NK-92 (cell line): ENCODE measurements around the gene GRID2.
"Not testable (repeated sequence)": the region's sequence is repeated elsewhere in the genome, so short reads cannot be mapped to it uniquely, and the experiment has no call there.

ENCODE experiments used
- DNase-seq: peaks from one replicate; lab custom pipeline; 2025; ENCODE audit not compliant: unreplicated experiment; lab: John Stamatoyannopoulos, UW

GRID2 gene

DNA sequence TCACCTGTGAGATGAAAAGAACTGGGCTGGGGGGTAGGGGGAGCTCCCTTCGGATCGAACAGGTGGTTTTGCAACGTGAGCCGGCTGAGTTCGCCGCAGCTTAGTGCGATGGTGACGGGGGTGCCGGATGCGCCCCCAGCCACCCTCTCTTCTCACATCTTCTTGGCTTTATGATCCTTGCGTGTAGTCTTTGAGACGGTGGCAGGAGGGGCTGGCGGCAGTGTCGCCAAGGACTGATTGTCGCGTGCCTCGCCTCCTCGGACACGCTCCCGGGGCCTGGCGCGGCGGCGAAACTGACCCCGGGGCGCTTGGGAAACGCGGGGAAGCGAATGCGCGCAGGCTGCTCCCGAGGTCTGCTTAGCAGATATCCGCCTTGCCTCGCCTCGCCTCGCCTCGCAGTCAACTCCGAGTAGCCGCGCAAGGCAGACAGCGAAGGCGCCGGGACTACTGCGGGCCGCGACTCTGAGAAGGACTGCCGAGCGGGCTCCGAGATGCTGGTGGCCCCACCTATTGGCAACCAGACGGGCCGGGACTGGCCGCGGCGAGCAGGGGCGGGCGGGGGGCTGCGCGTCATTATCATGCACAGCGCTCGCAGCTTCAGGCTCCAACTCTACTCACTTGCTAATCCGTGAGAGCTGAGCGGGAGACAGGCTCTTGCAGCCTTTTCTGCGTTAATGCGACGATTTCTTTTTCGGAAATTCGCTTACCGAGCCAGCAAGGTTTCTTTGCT lies 1.5 kb downstream of the GRID2 start:
- DNase-seq, result no peak

DNA sequence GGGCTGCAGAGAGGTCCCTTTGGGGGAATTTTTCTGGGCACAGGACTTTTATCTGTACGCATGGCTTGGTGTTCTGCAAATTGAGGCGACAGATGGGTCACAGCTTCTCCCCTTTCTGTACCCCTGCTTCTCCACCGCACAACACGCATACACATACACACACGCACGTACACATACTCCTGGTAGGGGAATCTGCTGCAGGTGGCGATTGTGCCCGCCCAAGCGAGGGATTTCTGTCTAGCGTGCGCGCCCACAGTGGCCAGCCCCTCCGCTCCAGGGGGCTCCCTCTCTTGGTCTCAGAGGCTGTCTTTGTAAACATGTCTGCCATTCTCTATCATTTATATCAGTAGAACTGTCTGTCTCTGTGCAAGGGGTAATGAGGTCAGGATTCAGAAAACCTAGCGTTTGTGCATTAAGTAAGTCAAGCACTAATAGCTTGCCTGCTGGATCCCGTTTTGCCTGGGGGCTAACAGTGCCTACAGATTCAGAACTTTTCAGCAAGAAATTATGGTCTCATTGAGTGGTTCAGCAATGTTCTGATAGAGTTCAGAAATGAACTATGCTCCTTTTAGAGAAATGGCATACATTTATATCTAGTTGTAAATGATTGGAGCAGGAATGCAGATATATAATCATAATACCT lies 2.2 kb downstream of the GRID2 start:
- DNase-seq, result no peak

DNA sequence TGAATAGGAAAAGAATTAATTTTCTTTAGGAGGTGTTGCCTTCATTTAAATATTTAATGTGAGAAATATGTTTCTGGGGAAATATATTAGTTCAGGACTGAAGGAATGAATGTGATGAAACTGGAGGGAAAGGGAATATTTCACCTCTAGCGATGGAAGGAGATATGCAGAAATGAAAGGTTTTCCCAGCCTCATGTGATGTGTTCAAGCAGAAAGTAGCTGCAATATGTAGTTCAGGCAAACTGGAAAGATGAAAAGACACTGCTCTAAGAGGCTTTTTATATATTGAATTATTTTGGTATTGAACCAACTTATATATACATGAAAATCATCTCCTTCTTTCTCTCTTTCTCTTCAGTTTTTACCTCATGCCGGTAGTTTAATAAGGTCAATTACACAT lies 3.4 kb downstream of the GRID2 start:
- no peak for DNase-seq

DNA sequence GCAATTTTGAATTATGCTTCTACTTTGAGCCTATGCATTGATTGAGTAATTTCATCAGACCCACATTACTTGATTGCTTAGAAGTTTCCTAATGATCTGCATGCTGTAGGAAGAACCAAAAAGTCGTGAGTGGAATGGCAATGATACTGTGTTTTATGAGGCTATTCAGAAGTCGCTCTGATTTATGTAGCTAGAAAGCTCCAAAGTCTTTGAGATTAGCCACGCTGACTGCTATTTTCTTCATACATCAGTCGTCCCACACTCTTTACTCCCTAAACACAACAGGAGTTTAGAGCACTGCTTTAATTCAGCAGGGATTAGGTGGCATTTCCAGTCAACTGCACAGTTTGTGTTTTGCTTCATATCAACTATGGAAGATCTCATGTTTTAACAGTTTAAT lies 4.1 kb downstream of the GRID2 start:
- DNase-seq, result no peak

DNA sequence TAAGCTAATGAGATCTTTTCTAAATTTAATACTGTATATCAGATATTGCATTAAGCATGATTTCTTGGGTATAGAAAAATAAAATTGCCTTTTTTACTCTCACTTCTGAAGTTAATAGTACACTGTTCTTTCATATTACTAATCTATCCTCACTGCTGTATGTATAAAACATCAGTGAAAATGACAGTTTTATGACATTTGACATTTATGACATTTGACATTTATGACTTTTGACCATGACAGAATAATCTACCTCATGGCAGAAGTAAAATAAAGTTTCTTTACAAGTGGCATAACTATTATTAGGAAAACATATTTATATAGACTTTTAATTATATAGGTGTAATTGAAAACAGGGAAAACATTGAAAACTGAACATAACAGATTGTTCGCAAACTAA lies 13.3 kb downstream of the GRID2 start:
- DNase-seq, result no peak

DNA sequence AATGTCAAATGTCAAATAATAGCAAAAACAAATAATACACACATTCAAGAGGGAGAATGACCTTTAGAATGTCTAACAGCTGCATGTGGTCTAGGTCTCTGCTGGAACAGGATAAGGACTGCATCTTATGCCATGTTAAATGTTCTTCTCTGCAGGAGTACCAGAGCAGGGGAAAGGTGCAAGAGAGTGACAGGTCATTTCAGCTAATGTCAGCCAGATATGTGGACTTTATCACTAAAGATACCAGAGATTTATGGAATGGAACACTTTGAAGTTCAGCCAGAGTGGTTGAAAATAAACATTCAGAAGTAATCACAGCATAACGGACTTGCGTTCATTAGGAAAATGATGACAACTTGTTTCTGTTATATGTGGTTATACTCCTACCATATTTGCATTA lies 24.3 kb downstream of the GRID2 start:
- DNase-seq, result no peak

DNA sequence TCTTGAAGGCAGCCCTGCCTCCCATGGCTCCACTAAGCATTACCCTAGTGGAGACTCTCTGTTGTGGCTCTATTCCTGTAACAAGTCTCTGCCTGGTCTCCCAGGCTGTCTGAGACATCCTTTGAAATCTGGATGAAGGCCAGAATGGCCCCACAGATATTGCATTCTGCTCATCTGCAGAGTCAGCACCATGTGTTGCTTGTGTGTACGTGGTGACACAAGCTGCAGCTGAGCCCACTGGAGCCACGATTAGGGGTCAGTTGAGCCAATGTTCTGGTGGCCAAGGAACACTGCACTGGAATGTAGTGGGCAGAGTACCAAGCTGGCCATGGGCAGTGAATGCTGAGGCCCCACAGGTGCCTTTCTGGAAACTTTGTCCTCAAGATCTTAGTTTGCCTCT lies 29.2 kb downstream of the GRID2 start:
- DNase-seq, result no peak

DNA sequence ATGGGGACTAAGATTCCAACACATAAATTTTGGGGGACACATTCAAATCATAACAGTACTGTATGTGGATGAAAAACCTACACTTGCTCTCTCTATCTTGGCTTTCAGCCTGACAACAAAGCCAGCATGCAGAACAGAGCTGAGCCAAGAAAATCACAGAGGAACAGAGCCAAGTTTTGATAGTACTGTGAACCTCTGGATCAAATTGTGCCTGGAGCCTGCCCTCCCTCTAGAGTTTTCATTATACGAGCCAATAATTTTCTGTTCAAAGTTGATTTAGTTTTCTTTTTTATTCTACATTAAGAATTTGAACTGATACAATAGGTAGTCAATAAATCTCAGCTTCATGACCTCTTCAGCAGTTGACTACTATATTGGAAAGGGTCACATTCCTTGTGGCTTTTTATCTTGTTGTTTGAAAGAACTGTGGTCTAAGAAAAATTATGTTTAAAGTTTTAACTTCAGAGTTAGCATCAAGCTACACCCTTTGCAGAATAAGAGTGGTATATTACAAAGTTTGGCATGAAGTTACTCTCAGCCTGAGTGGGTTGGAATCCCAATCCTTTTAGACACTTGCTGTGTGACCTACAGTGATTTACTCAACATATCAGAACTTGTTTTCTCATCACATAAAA lies 31.1 kb downstream of the GRID2 start:
- DNase-seq, result no peak

DNA sequence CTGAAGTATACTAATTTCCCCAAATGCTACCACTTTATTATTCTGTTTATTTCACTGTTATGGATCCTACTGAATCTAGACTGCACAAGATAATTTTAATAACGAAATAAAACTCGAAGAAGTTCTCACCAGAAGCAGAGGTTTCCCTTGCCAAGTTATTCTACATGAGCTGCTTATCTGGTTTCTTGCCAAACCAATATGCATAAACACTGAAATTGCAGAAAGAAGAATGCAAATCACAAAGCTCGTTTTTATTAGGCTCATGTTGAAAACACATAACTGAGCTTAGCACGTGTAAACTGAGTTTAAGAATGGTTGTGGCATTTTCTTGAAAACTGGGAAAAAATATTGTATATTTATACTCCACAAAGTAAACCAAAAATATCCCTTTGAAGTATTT lies 35.9 kb downstream of the GRID2 start:
- no peak for DNase-seq

DNA sequence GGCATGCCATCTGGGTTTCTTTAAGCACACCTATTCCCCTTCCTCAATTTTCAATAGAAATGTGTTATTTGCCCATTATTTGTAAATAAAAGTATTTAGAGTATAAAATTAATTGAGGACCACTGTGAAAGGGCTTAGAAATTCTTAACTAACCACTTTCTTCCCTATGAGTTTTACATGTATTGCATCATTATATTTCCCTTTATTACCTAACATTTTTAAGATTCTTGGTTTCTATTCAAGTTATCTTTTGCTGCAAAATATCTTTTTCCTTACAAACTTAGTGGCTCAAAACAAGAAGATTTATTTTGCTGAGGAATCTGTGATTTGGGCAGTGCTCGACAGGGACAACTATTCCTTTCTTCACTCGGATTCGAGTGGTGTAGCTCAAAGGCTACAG lies 40.5 kb downstream of the GRID2 start:
- DNase-seq, result no peak

DNA sequence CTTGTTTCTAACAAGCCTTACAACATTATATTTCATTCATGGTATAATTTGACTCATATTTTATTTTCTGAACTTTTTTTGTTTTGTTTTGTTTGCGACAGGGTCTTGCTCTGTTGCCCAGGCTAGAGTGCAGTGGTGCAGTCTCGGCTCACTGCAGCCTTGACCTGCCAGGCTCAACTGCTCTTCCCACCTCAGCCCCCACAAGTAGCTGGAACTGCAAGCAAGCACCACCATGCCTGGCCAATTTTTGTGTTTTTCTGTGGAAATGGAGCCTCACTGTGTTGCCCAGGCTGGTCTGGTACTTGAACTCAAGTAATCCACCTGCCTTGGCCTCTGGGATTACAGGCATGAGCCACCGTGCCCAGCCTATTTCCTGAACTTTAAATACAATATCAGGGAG lies 42.5 kb downstream of the GRID2 start:
- no peak for DNase-seq

DNA sequence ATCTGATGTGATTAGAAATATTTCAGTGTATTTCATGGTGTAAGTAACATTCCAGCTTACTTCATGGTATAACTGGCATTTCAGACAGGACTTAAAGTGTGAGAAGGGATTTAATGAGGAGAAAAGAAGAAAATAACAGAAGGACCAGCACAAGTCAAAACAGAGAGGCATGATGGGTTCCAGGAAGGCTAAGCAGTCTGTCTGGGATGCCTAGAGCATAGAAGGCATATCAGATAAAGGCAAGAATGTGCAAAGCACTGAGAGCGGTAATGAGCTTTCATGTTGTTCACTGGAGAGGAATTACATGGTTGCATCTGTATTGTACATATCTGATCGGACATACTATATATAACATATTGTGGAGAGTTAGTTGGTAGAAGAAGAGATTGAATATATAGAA lies 54.2 kb downstream of the GRID2 start:
- DNase-seq, result no peak

DNA sequence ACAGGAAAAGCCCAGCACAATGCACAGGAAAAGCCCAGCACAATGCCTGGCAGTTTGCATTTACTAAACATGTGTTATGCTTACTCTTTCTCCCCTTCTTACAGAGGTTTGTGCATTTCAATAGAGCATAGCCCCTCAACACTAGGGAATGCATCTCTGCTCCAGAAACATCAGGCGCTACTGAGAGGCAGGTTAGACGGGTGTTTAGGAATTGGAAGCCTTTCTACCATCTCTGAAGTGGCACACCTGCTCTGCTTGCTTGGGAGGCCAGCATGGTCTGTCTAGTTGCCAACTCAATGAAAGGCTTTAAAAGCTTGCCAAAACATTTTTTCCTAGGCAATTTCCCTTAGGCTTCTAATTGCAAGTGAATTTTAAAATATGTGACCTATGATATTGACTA lies 55.7 kb downstream of the GRID2 start:
- DNase-seq, result no peak

DNA sequence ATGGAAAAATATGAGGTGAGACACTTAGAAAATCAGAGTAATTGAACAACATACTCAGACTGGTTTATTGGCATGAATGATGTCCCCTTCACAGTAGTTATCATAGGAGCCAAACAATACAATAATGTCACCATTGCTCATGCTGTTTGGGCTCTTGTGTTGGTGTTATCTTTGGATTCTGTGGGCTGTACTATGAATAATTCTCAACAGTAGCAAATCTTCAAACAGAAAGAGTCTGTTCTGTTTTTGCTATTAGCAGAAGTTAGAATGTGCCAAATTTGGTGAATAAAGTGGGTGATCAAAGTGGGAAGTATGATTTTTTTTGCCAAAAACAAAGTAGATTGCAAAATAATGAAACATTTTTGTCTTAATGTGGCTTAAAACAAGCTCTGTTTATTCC lies 58.3 kb downstream of the GRID2 start:
- no peak for DNase-seq

DNA sequence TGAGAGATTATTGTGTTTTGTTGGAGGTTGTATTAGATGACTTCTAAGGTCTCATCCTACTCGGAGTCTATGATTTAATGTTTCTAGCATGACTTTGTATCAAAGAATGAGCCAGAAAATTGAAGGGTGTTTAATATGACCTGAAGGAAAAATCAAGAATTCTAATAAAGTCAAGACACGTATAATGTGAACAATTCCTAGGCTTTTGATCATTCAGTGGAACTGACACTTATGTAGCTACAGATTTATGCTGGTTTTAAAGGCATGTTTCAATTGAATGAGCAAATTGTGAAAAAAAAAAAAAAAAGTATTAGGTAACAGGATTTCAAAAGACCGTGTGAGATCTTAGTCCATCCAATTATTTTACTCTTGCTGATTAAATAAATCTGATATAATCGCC lies 64.9 kb downstream of the GRID2 start:
- DNase-seq, result no peak

DNA sequence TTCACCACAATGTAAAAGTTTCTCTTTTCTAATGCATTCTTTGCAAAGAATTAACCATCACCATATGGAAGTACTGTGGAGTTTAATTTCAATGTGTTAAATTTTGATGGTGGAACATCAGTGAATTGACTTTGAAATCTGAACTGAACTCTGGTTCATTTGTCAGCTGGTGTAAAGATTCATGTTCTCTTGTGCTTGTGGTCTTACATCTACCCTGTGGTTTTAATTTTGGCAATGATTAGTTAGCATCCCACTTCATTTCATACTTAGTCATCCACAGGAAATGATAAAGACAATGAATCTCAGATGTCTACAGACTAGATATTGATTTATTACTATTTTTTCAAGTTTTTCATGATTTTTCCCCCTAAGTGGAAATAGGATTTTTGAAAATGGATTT lies 77.8 kb downstream of the GRID2 start:
- no peak for DNase-seq

DNA sequence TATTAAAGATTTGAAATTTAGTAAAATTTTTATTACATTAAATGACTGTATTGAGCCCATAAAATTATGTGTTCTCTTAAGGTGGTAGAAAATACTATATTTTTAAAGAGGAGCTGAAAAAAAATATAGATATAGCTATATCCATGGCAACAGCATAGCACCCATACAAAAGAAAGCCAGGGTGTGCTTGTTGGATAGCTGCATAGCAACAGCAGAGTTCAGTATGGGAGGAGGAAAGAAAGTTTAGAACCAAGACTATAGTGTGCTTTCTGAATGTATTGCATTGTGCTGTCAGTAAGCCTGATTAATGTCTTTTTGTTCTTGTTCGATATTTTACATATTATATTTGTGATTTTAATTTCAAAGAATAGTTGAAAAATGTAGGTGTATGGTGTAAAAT lies 78.4 kb downstream of the GRID2 start:
- DNase-seq, result no peak

DNA sequence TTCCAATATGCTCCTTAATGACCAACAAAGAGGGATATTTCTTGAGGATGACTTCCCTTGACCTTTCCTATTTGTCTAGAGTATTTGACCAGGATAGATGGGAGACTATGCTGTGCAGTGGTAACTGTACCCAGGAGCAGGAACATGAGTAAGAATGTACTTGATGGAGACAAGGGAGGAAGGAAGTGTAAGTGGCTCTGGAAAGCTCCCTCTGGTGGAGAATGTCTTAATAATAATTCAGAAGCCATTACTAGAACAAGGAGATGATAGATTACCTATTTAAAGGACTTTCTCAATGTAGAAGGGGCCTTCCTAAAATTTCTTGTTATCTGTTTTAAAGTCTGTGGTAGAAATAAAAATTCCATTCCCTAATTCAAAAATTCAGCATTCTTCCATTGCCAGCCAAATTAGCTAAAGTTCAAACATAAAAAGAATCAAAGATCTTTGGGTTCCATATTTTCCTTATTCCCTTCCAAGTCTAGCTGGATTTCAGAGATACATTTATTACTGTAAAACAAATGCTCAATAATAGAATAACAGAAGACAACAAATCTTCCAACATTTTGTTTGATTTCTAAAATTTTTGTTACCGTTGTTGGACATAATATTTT lies 83.8 kb downstream of the GRID2 start:
- no peak for DNase-seq

DNA sequence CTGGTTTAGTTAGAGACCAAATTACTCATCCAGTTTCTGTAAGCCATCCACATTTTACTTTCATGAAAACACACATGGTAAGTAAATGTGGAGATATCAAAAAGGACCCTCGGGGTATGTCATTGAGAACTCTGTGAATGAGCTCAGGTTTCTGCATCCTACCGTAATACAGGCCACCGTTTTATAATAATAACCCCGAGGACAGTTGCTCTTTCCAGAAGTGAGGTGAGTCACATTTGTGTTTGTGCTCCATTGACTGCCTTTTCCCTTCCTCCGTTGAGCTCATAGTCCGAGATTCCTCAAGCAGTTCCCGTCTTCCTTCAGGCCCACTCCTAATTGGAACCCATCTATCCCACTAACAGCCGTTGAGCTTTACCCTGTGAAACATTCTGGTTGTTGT lies 95.3 kb downstream of the GRID2 start:
- DNase-seq, result no peak

DNA sequence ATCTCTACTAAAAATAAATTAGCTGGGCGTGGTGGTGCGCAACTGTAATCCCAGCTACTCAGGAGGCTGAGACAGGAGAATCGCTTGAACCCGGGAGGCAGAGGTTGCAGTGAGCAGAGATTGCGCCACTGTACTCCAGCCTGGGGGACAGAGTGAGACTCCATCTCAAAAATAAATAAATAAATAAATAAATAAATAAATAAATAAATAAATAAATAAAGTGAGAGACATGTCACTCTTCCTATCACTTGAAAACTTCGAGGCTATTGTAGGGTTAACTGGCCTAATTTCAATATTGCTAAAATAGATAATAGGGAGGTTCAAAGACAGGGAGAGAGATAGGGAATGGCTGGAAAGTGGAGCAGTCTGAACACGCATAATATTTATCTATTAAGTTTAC lies 99.8 kb downstream of the GRID2 start:
- not testable (repeated sequence) for DNase-seq

DNA sequence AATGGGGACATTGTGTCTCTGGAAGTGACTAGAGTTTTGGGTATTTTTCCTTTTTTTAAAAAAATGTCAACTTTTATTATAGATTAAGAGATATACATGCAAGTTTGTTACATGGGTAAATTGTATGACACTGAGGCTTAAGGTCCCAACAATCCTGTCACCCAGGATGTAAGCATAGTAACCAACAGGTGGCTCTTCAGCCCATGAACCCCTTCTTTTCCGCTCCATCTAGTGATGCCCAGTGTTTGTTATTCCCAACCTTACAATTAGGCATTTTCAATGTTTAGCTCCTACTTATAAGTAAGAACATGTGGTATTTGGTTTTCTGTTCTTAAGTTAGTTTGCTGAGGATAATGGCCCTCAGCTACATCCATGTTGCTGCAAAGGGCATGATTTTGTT lies 102.7 kb downstream of the GRID2 start:
- DNase-seq, result no peak

DNA sequence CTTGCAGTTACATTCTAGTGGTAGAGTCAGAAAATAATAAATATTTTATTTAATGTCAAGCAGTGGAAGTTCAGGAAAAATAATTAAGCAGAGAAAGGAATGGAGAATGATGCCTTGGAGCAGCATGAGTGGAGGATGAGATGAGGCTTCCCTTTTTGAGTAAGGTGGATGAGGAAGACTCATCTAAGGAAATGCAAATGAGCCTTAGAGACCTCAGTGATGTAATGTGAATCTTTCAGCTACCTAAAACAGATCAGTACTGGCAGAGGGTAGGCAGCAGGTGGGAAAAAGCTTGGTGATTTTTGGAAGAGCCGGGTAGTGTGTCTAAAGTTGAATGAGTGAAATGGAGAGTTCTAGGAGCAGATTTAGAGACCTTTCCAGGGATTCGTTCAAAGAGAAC lies 118.2 kb downstream of the GRID2 start:
- DNase-seq, result no peak
